ENCODE measurements around the gene DEF6. TPM values are rescaled to one million over a fixed set of nuclear protein-coding genes. Genes with fewer than 3 reads are reported as not detected.

DEF6 gene
- total RNA-seq, 1 donor = 0.18 TPM

- H3K4me3 ChIP-seq (ENCODE audit: low read depth, low read length) = no peak overlapping the region
- TF ChIP-seq, protein P1, sequence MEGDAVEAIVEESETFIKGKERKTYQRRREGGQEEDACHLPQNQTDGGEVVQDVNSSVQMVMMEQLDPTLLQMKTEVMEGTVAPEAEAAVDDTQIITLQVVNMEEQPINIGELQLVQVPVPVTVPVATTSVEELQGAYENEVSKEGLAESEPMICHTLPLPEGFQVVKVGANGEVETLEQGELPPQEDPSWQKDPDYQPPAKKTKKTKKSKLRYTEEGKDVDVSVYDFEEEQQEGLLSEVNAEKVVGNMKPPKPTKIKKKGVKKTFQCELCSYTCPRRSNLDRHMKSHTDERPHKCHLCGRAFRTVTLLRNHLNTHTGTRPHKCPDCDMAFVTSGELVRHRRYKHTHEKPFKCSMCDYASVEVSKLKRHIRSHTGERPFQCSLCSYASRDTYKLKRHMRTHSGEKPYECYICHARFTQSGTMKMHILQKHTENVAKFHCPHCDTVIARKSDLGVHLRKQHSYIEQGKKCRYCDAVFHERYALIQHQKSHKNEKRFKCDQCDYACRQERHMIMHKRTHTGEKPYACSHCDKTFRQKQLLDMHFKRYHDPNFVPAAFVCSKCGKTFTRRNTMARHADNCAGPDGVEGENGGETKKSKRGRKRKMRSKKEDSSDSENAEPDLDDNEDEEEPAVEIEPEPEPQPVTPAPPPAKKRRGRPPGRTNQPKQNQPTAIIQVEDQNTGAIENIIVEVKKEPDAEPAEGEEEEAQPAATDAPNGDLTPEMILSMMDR (IDR thresholded peaks at IDR 0.05; ENCODE audit: insufficient read depth, low read length) = no peak
- DNase-seq (ENCODE audit: low read depth) = no peak
Measured at GRCh38 chr6:35367646-35368037, 70.0 kb downstream of the DEF6 start.

- DNase-seq (ENCODE audit: low read depth) = peak; percentile 95
- H3K4me3 ChIP-seq (ENCODE audit: low read depth, low read length) = no peak overlapping the region
Measured at GRCh38 chr6:35368038-35368887, 70.6 kb downstream of the DEF6 start.

GRCh38 chr6:35370124-35370741 is 72.6 kb downstream of the DEF6 start:
- DNase-seq (ENCODE audit: low read depth) = peak; percentile 96
- no peak overlapping the region for H3K4me3 ChIP-seq (ENCODE audit: low read depth, low read length)
- TF ChIP-seq, protein P1 (IDR thresholded peaks at IDR 0.05; ENCODE audit: insufficient read depth, low read length) = no peak

More at GRCh38 chr6:35368038-35368887, 70.6 kb downstream of the DEF6 start:
- TF ChIP-seq, protein P1 (IDR thresholded peaks at IDR 0.05; ENCODE audit: insufficient read depth, low read length) = no peak

DNA sequence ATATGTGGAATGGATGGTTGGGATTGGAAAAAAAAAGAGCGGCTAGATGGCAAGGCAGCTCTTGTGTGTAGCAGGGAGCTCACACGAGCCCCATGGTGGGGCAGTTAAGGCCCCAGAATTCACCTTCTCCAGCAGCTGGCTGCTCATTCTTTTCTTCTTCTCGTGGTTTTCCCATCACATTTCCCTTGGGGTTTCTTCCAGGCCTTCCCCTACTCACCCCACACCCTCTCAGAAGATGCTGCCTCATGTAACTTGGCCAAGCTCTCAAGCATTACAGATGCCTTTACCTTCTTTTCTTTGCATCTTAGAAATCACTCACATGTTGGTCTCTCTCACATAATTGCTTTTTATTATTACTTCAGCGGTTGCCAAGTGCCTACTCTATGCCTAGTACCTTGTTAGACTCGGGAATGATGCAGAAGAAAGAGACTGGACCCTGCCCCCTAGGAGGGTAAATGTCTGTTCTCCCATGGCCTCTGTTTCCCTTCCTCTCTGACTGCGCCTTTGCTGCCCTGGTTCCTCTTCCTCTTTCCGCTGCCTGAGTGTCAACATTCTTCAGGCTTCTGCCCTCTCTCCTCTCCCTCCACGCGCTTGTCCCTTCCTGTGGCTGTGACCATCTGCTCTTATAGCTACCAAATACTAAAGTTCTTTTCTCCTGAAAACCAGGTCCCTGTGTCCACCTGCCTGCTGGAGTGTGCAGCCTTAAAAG is 73.3 kb downstream of the DEF6 start:
- peak; percentile 84 for DNase-seq (ENCODE audit: low read depth)
- no peak overlapping the region for H3K4me3 ChIP-seq (ENCODE audit: low read depth, low read length)
- TF ChIP-seq, protein P1 (IDR thresholded peaks at IDR 0.05; ENCODE audit: insufficient read depth, low read length) = no peak

Other genes starting within 250 kb of the DEF6 start
- gene TCP11, start 156.5 kb upstream of the DEF6 start, total RNA-seq (ENCODE audit: low replicate concordance) = 0.36 TPM in 1 of 2 replicates, not detected in the other
- 1.8 and 10.0 TPM in 2 replicates for gene SCUBE3, start 83.9 kb upstream of the DEF6 start, total RNA-seq (ENCODE audit: low replicate concordance)
- gene ZNF76, start 38.1 kb upstream of the DEF6 start, total RNA-seq (ENCODE audit: low replicate concordance) = 5.9 and 18.4 TPM in 2 replicates
- 1.3 and 10.4 TPM in 2 replicates for gene PPARD, start 44.7 kb downstream of the DEF6 start, total RNA-seq (ENCODE audit: low replicate concordance)
- gene FANCE, start 154.5 kb downstream of the DEF6 start, total RNA-seq (ENCODE audit: low replicate concordance) = 5.1 and 7.7 TPM in 2 replicates
- gene RPL10A, start 170.6 kb downstream of the DEF6 start, total RNA-seq (ENCODE audit: low replicate concordance) = 778 and 1,853 TPM in 2 replicates
- gene TEAD3, start 199.3 kb downstream of the DEF6 start, total RNA-seq (ENCODE audit: low replicate concordance) = 4.6 and 11.6 TPM in 2 replicates
- not detected in 2 replicates for gene TULP1, start 215.1 kb downstream of the DEF6 start, total RNA-seq (ENCODE audit: low replicate concordance)

Data from fibroblast of the aortic adventitia (primary cell).